DOHH2 (cell line): ENCODE measurements around the gene CFAP91.

Experiments
- EZH2phosphoT487 ChIP-seq: fragments of 200-600 bp; sonication (generic); IDR thresholded peaks from 2 replicates; pipeline ENCODE4 v1.6.1; 2017; ENCODE audit warnings: borderline replicate concordance, mild to moderate bottlenecking, antibody characterized with exemption, low read length, moderate library complexity, mixed read lengths
- TF ChIP-seq, protein P1 (sequence below): fragments of 200-600 bp; sonication (generic); IDR thresholded peaks from one replicate; pipeline ENCODE4 v1.5.1; 2014; ENCODE audit warnings: antibody characterized with exemption, mild to moderate bottlenecking, low read depth, low read length; ENCODE audit not compliant: poor library complexity, severe bottlenecking

DNA sequence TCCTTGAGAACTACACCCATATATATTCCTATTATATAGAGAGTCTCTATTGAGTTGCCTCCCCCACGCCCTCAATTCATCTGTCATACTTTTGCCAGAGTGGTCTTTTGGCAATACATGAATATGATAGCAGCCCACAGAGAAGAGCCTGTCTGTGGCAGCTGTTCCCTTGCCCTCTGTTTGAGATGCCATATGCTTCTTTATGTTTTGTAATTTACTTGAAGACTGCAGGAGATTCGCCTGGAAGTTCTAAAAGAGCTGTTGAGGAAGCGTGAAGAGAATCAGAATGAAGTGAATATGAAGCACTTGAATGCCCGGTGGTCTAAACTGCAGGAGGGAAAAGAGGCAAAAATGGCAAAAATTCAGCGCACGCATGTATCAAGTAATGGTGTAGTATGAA is 27.2 kb downstream of the CFAP91 start:
- TF ChIP-seq, protein P1, sequence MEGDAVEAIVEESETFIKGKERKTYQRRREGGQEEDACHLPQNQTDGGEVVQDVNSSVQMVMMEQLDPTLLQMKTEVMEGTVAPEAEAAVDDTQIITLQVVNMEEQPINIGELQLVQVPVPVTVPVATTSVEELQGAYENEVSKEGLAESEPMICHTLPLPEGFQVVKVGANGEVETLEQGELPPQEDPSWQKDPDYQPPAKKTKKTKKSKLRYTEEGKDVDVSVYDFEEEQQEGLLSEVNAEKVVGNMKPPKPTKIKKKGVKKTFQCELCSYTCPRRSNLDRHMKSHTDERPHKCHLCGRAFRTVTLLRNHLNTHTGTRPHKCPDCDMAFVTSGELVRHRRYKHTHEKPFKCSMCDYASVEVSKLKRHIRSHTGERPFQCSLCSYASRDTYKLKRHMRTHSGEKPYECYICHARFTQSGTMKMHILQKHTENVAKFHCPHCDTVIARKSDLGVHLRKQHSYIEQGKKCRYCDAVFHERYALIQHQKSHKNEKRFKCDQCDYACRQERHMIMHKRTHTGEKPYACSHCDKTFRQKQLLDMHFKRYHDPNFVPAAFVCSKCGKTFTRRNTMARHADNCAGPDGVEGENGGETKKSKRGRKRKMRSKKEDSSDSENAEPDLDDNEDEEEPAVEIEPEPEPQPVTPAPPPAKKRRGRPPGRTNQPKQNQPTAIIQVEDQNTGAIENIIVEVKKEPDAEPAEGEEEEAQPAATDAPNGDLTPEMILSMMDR = no peak
- no peak for TF ChIP-seq EZH2phosphoT487
